DMS79 treated with DMSO at 0.1 percent for 48 hours (cell line): ENCODE results near the gene MRPL32.
"Not testable (repeated sequence)": the region's sequence is repeated elsewhere in the genome, so short reads cannot be mapped to it uniquely, and the experiment has no call there.

Source experiments
- DNase-seq: peaks from one replicate; lab custom pipeline; 2025; lab: John Stamatoyannopoulos, UW

Gene MRPL32

GRCh38 chr7:42931834-42932651, at the start of gene MRPL32, which contains the start of gene PSMA2:
Gene MRPL32, plus strand, starts transcription at chr7:42932376. Its CDS starts 11 bp downstream, at chr7:42932387.
Gene PSMA2, minus strand, starts transcription at chr7:42932174. Its CDS starts 16 bp downstream, at chr7:42932158.
- peak; percentile 100 for DNase-seq

- DNase-seq, result peak; percentile 40
Observed at GRCh38 chr7:42883950-42884349, 48.2 kb upstream of the MRPL32 start.

DNA sequence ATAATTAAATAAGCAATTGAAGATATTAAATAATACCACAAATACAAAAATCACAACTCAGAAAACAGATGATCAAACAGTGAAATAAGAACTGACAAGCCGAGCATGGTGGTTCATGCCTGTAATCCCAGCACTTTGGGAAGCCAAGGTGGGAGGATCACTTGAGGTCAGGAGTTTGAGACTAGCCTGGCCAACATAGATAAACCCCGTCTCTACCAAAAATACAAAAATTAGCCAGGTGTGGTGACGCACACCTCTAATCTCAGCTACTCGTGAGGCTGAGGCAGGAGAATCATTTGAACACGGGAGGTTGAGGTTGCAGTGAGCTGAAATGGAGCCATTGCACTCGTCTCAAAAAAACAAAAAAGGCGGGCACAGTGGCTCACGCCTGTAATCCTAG, 47.0 kb upstream of the MRPL32 start:
- DNase-seq, result not testable (repeated sequence)

DNA sequence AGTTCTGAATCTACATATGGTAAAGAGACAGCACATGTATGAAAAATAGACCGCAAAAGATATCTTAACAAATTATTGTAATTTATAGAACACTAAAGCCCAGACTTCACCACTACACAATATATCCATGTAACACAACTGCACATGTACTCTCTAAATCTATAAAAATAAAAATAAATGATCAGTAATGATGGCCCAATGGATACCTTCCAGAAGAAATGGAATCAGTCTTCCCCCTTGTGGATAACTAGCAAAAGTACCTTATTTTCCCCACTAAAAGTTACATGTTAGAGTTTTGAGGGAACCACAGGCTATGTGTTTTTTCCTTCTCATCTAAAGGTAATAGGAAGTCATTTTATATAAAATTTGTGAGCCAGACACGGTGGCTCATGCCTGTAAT, 46.0 kb upstream of the MRPL32 start:
- DNase-seq, result peak; percentile 27

GRCh38 chr7:42886893-42887505, 45.2 kb upstream of the MRPL32 start:
- DNase-seq, result no peak

GRCh38 chr7:42893346-42894240, 38.6 kb upstream of the MRPL32 start:
- DNase-seq, result peak; percentile 99

DNA sequence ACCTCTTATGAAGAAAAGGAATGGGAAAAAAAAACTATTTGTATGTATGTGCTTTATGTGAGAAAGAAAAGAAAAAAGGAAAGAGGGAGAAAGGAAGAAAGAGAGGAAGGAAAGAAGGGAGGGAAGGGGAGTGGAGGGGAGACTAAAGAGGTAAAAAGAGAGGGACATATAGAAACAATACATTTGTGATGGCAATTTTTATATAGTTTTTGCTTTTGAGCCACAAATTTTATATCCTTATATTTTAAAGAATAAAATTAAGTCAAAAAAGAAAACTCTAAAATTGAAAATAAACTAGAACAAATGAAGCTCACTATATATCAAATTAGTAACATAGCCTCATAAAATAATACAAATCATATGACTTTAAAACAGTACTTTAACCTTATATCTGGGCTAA, 31.3 kb upstream of the MRPL32 start:
- DNase-seq, result no peak

DNA sequence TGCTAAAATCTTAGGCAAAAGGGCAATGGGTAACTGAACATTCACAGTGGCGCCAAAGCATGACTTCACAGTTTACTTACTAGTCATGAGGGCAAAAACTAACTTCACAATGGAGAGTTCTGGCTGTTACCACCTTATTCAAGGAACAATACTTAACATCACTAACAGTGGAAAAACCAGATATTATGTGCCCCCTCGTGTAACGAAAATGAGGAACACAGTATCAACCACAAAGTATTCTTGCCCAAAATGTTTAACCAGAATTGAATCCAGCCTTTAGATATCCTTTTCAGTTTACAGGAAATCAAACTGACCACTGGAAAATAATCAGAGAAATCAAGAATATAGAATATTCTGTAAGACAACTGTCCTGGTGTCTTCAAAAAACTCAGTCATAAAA, 29.8 kb upstream of the MRPL32 start:
- no peak for DNase-seq

GRCh38 chr7:42906181-42906580, 26.0 kb upstream of the MRPL32 start:
- no peak for DNase-seq

GRCh38 chr7:42907316-42907715, 24.9 kb upstream of the MRPL32 start:
- no peak for DNase-seq

- DNase-seq, result no peak
Observed at GRCh38 chr7:42910306-42910705, 21.9 kb upstream of the MRPL32 start.

- peak; percentile 97 for DNase-seq
Observed at GRCh38 chr7:42911454-42912447, 20.4 kb upstream of the MRPL32 start, which contains the start of gene C7orf25. Gene C7orf25, minus strand, starts transcription at chr7:42912070. Its CDS starts 1,170 bp downstream, at chr7:42910900.

DNA sequence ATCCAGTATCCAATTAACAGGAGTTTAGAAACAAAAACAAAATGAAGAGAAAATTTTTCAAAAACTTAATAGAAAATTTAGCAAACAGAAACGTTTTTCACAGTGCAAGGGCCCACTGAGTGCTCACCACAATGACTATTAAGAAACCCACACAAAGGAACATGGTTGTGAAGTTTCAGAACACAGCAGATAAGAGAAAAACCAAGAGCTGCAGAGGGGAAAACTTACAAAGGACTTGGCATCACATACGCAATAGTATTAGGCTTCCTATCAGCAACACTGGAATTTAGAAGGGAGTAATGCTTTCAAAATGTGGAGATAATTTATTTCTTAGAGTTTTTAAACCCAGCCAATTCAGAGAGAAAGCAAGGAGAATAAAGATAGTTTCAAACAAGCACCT, 18.6 kb upstream of the MRPL32 start:
- DNase-seq, result no peak

GRCh38 chr7:42914009-42914408, 18.2 kb upstream of the MRPL32 start:
- no peak for DNase-seq

GRCh38 chr7:42914421-42915045, 17.6 kb upstream of the MRPL32 start:
- DNase-seq, result no peak

- no peak for DNase-seq
Observed at GRCh38 chr7:42915356-42915755, 16.8 kb upstream of the MRPL32 start.

DNA sequence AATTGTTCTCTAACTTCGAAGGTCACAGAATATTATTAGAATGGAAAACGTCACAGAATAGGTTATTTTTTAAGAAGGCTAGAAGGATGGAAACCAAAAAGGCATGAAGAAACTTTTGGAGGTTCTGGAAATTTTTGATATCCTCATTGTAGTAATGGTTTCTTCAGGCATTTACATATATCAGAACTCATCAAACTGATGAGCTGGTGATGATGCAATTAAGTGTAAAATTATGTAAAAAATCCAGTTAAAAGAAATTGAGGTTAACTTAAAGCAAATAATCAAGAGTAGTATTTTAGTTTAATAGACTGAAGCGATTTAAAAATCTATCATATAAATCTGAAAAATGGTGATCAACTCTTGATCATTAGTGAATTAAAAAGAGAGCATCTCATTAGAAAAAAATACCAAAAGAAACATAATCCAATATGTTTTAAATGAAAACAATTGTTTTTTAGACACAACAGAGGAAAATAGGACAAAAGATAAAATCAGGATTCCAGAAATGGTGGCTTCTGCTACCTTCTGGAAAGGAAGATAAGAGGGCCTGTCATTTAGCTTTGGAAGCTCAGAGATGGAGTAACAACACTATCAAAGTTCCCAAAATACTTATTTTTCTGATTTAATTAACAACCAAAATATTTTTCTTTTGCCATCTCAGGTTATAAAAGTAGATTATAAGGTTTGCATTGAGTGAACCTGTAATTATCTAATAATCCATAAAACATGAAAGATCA, 10.0 kb upstream of the MRPL32 start:
- no peak for DNase-seq

GRCh38 chr7:42924223-42924838, 7.8 kb upstream of the MRPL32 start:
- DNase-seq, result no peak

- no peak for DNase-seq
Observed at GRCh38 chr7:42925630-42926029, 6.5 kb upstream of the MRPL32 start.
